GM18870 (cell line): Measurements from ENCODE around the gene NCMAP.
"Not testable (repeated sequence)": the region's sequence is repeated elsewhere in the genome, so short reads cannot be mapped to it uniquely, and the experiment has no call there.

Experiments
- ATAC-seq: cut with Tn5 transposase; IDR thresholded peaks from one replicate; pipeline ENCODE4 v1.9.1; 2021; ENCODE audit warnings: moderate library complexity; ENCODE audit not compliant: unreplicated experiment

NCMAP gene, protein sequence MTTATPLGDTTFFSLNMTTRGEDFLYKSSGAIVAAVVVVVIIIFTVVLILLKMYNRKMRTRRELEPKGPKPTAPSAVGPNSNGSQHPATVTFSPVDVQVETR

DNA sequence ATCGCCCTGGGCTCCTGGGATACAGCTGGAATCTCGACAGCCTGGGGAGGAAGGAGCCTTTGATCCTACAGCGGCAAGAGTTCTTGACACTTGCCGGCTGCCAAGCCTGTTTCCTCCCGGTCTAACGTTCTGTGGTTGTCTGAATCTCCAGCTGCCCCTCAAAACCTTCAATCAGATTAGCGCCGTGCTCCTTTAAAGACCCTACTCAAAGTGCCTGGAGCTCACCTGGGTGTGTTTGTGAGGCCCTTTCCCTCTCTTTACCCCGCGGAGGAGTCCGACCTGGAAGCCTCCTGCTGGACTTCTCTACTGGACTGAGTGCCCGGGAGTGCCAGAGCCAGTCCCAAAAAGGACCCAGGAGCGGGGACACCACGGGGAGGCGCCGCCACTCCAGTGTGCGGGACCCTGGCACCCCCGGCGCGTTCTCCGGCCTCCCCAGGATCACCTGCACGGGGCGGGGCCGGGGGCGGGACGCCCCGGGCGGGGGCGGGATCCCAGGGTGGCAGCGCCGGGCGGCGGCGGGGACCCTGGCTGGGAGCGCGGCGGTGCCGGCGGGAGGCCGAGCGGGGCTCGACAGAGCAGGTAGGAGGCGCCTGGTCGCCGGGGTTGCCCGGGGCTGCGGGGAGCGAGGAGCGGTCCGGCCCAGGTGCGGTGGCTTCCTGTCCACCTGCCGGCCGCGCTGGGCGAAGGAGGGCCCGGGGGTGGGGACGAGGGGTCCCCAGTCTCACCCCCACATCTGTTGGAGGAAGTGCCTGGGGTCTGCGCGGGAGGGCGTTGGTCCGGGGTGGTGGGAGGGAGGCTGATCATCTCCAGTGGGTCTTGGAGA, at the start of gene NCMAP:
NCMAP (plus strand) TSS at position 497 of the 823 bp plus-strand sequence. CDS start 39,344 bp downstream, outside the sequence.
- ATAC-seq = no peak

DNA sequence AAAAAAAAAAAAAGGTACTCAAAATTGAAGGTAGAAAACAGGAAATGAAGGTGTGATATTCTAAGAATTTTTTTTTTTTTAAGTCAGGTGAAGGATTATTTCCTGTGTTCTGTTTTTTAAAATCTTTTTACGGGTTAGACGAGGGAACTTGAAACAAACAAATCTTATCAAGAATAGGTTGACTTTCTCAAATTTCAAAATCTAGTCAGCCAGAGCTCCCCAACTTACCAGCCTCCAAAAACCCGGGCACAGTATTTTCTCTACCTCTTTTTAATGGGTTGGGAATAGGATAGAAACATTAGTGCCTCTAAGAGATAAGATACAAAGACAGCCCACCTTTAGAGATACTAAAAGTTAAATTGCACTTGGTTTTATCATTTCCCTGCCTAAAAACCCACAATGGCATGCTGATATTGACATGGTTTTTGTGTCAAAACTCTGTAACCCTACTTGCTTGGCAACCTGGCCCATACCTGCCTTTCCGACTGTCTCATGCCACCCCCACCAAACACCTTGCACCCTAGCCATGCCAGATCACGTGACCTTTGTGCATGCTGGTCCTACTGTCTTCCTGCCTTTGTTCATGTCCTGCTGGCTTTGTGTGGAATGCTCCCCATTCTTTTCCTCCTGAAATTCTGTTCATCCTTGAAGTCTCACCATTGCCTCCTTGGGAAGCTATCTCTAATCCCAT, 49.1 kb upstream of the NCMAP start:
- no peak for ATAC-seq

DNA sequence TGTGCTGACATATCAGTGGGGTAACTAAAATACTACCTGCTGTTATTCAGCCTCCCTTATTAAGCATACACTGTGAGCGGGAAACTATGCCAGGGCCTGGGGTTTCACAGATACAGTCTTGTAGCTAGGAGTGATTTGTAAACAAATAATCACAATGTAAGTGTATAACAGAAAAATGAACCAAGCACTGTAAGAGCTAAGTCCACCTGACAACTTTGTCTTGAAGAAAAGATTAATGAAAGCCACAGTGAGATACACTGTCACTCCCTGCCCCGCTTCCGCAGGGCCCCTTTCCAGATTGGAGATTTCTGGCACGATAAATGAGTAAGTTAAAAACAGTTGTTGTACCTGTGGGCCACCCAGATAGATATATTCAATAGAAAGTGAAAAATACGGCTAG, 48.5 kb upstream of the NCMAP start:
- ATAC-seq = no peak

DNA sequence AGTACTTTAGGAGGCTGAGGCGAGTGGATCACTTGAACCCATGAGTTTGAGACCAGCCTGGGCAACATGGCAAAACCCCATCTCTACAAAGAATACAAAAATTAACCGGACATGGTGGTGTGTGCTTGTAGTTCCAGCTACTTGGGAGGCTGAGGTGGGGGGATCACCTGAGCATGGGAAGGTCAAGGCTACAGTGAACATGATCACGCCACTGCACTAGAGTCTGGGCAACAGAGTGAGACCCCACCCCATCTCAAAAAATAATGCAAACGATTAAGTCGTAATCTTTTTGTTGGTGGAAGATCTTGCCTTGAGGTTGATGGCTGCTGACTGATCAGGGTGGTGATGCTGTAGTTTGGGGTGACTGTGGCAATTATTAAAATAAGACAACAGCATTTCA, 47.0 kb upstream of the NCMAP start:
- no peak for ATAC-seq

DNA sequence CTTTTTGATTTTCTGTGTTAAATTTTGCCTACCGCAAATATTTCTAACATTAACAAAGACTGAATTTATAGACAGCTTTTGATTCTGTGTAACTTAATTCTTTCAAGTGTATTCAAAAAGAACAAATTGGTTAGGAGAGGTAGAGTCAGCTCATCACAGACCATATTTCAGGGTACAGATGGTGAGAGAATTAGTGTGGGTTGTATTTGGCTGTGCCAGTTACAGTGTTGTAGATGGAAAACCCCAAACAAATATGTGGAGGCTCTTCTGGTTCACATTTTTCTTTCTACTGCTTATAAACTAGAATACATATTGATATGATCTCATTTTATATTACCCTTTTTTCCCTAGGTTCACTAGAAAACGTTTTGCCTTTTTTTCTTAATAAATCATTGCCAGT, 42.2 kb upstream of the NCMAP start:
- ATAC-seq = no peak

DNA sequence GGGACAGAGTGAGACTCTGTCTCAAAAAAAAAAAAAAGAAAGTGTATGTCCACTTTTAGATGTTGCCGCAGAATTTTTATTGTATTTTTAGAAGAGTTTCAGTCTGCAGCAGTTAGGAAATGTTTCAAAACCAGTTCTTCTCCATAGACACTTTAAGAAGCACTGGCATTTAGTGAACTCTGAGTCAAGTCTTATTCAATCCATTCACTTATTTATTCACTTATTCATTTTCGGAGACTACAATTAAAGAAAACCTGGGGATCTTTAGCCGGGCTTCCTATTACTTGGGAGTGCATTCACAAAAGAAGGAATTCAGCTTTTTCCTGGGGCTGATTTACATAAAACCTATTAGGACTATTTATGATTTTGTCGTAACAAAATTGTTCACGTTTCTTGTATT, 40.9 kb upstream of the NCMAP start:
- no peak for ATAC-seq

DNA sequence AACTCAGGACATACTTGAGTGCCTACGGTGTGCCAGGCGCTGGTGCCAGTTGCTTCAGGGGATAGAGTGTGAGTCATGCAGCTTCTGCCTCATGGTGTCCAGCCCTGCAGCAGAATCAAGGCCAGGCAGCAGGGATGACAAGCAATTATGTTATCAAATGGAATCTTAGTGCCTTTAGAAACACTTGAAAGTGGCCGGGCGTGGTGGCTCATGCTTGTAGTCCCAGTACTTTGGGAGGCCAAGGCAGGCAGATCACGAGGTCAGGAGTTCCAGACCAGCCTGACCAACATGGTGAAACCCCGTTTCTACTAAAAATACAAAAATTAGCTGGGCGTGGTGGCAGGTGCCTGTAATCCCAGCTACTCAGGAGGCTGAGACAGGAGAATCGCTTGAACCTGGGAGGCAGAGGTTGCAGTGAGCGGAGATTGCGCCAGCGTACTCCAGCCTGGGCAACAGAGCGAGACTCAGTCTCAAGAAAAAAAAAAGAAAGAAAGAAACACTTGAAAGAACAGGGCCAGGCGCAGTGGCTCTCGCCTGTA, 40.1 kb upstream of the NCMAP start:
- not testable (repeated sequence) for ATAC-seq

DNA sequence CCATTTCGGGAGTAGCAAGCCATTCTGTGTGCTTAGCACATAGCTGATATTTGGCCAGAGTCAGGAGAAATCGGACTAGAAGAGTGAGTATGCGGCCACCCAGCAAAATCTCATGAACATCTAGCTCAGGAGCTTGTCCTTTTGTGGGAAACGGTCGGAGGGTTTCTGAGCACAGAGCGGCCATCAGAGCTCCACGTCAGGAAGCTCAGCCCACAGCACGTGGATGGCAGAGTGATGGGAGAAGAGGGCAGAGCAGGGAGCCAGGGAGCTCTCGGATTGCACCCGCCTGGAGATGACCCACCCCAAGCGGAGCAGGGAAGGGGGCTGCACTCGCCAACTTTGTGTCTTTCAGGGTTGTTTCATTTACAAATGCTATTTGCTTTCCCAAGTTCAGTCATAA, 39.4 kb upstream of the NCMAP start:
- ATAC-seq = no peak

DNA sequence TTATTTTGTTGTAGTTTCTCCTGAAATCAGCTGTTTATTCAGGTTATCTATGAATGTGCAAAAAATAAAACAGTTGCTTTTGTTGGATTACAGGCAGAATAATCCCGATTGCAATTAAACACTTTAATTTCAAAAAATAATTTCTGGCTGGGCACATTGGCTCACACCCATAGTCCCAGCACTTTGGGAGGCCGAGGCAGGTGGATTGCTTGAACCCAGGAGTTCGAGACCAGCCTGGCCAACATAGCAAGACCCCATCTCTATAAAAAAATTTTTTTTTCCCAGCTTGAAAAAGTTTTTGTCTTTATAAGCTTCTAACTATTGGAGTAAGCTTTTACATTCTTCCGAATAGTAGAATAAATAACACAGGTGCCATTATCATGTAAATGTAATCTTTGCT, 38.0 kb upstream of the NCMAP start:
- ATAC-seq = no peak

DNA sequence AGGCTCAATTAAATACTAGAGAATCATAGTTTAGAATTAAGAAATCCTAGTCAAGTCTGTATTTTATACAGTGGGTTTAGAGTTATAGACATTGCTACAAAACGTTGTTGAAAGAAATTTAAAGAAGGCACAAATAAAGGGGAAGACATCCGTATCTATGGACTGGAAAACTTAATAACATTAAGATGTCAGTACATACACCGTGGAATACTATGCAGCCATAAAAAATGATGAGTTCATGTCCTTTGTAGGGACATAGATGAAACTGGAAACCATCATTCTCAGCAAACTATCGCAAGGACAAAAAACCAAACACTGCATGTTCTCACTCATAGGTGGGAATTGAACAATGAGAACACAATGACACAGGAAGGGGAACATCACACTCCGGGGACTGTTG, 35.6 kb upstream of the NCMAP start:
- ATAC-seq = not testable (repeated sequence)

DNA sequence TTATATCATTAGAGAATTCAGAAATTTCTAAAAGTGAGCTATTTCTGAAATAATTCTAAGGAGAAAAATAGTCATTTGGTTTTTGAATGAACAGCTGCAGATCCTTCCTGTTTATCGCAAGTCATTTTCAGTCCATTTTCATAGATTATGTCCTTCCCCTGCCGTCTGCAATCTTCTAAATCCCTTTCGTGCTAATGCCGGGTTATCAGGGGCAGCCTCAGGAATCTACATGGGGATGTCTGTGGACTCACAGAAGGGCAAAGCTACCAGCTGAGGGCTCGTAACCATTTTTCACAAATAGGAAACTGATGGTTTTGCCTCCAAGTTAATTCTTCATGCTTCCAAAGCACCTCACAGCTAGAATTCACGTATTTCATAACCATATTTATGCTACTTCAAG, 30.3 kb upstream of the NCMAP start:
- ATAC-seq = no peak

DNA sequence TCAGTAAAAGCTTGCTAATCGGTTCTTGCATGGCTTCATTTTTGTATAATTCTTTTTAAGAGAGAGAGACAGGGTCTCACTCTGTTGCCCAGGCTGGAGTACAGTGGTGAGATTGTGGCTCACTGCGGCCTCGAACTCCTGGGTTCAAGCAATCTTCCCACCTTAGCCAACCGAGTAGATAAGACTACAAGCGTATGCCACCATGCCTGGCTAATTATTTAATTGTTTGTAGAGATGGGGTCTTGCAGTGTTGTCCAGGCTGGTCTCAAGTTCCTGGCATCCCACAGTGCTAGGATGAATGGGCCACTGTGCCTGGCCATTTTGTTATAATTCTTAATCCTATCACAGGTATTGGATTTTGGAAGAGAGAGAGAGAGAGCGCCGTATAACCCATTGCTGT, 29.8 kb upstream of the NCMAP start:
- ATAC-seq = no peak

DNA sequence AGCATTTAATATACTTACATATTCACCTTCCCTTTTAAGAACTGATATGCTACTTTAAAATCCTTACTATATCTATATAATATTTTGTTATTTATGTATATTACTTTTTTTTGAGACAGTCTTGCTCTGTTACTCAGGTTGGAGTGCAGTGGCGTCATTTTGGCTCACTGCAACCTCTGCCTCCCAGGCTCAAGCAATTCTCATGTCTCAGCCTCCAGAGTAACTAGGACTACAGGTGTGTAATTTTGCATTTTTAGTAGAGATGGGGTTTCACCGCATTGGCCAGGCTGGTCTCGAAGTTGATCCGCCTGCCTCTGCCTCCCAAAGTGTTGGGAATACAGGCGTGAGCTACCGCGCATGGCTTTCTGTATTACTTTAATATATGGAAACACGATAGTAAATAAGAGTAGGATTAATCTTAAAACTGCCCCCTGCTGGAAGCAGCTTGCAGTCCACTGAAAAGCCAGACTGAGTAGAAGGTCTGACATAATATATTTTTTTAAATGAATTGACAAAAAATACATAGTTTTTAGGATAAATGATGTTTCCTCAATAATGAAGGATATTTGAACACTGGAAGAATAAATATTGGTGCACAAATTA, 28.8 kb upstream of the NCMAP start:
- no peak for ATAC-seq

DNA sequence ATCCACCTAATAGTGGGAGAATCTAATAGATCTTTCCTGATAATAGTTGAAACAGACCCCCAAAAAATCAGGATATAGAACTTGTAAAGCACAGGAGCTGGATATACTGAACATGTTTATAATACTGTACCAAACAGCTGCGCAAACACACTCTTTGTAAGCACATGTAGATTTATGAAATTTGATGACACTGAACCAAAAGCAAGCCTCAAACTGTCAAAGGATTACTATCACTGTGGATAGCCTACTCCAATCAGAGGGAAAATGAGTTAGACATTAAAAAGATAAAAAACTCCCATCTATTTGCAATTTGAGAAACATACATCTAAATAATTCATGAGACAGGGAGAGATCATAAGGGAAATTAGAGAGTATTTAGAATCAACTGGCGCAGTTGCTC, 27.1 kb upstream of the NCMAP start:
- ATAC-seq = no peak

DNA sequence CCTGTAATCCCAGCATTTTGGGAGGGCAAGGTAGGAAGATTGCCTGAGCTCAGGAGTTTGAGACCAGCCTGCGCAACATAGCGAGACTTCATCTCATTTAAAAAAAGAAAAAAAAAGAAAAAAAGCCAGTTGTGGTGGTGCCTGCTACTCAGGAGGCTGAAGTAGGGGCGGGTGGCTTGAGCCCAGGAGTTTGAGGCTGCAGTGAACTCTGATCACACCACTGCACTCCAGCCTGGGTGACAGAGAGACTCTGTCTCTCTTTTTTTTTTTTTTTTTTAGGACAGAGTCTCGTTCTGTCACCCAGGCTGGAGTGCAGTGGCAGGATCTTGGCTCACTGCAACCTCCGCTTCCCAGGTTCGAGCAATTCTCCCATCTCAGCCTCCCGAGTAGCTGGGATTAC, 26.6 kb upstream of the NCMAP start:
- ATAC-seq = not testable (repeated sequence)

DNA sequence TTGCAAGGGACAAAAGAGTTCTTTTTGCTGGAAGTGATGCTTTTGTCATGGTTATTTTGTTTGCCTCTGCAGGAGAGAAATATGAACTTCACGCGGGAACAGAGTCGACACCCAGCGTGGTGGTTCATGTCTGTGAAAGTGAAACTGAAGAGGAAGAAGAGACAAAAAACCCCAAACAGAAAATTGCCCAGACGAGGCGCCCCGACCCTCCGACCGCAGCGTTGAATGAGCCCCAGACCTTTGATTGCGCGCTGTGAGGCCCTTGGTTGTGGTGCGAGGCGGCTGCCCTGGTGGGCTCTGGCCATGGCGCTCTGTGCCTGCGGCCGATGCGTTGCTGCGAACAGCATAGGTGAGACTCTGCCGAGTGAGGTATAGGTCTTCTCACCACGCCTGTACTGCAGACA, 20.9 kb upstream of the NCMAP start:
- no peak for ATAC-seq

DNA sequence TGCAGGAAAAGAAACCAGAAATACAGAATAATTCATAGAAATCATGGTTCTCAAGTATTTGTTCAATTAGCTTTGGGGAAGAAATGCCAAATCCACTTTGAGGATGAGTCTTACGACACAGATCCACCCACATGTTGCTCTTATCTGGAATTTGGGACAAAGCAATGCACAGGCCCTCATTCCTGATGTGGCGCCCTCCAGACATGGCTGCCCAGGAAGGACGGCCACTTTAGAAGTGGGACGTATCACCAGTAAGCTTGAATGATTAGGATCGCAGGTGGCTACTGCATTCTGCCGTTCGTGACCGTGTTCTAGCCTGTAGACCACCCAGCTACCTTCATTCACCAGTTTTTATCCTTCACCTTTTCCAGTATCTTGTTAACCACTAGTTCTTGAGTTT, 20.1 kb upstream of the NCMAP start:
- no peak for ATAC-seq

DNA sequence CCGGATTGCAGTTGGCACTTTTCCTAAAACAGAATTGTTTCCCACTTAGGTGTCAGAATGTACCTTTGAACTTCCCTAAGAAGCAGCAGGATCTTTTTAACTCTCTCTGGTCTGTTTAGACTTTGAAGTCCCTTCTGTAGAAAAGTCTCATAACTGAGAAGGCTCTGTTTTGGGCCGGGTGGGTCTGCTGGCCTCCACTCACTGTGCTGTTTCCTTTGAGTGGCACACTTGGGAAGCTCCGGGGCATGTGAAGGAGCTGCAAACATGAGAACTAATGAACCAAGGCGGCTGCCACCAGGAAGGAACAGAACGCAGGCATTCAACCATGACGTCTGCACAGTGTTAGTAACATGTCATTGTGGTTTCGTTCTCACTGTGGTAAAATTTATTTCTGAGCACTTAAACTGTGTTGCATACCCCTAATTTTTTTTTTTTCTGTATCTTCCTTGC, 19.5 kb upstream of the NCMAP start:
- no peak for ATAC-seq

DNA sequence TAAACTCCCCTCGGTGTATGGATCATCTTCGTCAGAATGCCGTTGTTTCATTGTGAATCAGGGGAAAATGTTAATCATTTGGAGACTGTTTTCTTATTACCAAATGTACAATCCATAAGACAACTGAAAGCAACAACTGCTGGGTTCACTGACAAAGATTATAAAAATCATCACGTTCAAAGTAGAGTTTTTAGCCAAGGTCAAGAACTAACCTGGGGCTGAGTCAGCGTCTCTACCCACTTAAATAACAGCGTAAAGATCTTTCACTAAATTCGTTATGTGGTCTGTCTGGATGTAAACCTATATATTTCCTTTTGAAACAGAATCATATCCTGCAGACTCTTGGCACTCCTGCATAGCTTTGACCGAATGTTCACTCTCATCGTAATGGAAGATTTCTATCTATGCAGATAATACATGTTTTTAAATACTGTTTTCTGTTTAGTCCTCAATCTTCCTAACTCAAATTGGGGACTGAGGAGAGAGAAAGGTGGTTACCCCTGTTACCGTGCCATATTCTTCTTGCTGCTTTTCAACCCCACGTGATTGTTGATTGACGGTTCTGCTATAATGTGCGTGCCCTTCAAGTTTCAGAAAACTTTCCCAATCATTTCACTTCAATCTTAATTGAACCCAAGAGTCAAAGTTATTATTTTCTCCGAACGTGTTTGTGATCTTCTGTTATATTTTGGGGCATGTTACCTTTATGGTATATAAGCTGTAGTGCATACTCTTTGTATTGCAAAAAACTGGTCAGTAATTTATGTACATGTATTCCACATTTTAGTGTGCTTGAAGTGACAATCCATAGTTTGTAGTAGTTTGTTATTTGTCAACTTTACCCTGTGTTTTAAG, 15.6 kb upstream of the NCMAP start:
- no peak for ATAC-seq

DNA sequence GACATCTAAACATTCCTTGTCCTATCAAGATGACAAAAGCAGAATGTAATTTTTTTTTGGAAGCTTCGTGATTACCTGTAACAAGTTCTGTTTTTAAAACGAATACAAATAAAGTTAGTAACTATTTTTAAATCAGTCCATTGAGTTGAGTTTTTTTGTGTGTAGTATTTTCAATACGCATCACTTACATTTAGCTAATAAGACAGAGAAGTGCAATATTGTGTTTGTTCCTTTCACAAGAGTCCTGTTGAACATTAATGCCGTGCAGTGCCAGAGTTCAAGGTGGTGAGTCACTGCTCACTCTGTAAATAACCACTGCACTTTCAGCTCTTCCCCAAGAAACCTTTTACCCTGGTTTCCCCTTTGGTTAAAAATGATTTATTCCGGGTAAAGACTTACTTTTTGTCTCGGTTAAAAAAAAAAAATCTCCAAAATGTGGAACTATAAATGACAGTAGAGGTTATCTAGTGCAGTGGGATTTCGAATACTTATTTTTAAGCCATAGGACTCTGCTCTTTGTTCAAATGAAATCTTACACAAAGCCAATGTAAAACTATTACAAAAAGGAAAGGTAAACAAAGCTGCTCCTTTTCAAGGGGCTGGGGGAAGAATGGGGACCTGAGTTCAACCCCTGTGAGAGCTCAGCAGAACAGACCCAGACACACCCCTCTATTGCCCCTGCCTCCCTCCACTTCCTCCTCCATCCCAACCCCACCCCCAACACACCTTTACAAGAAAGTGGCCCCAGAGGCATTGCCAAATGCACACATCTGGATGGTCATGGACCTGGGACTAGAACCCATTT, 14.8 kb upstream of the NCMAP start:
- ATAC-seq = no peak
